Measurements from ENCODE around the gene ADTRP.

ADTRP gene

GRCh38 chr6:11811644-11812264 is 33.2 kb upstream of the ADTRP start:
- H3K27me3 ChIP-seq (ENCODE audit: control insufficient read depth, insufficient read depth, low read length): no peaks in the 10 kb centered on the region
- H2AFZ ChIP-seq: no peak overlapping the region
- no peak overlapping the region for H3K9ac ChIP-seq
- H3K27ac ChIP-seq: no peak overlapping the region
- no peak overlapping the region for H3K4me3 ChIP-seq (ENCODE audit: low read depth, low read length)
- H3K36me3 ChIP-seq (ENCODE audit: control insufficient read depth, insufficient read depth, low read length): no peaks in the 10 kb centered on the region
- H3K4me1 ChIP-seq: peaks cover 3% of the 10 kb centered on the region
- no peaks in the 10 kb centered on the region for H3K9me3 ChIP-seq (ENCODE audit: control insufficient read depth, low read length)
- no peak overlapping the region for H3K4me2 ChIP-seq (ENCODE audit: low read length)
- H3K79me2 ChIP-seq: no peaks in the 10 kb centered on the region
- TF ChIP-seq CTCF (IDR thresholded peaks at IDR 0.05): no peak

GRCh38 chr6:11810854-11811643 is 32.4 kb upstream of the ADTRP start:
- H3K79me2 ChIP-seq: no peaks in the 10 kb centered on the region
- peaks cover 3% of the 10 kb centered on the region for H3K4me1 ChIP-seq
- no peaks in the 10 kb centered on the region for H3K9me3 ChIP-seq (ENCODE audit: control insufficient read depth, low read length)
- no peak overlapping the region for H3K4me2 ChIP-seq (ENCODE audit: low read length)
- no peak overlapping the region for H3K9ac ChIP-seq
- no peak overlapping the region for H3K27ac ChIP-seq
- H3K36me3 ChIP-seq (ENCODE audit: control insufficient read depth, insufficient read depth, low read length): no peaks in the 10 kb centered on the region
- H2AFZ ChIP-seq: no peak overlapping the region
- no peak for TF ChIP-seq CTCF (IDR thresholded peaks at IDR 0.05)
- no peaks in the 10 kb centered on the region for H3K27me3 ChIP-seq (ENCODE audit: control insufficient read depth, insufficient read depth, low read length)
- H3K4me3 ChIP-seq (ENCODE audit: low read depth, low read length): no peak overlapping the region

- peaks cover 3% of the 10 kb centered on the region for H3K4me1 ChIP-seq
- H3K4me3 ChIP-seq (ENCODE audit: low read depth, low read length): no peak overlapping the region
- H3K27ac ChIP-seq: no peak overlapping the region
- H2AFZ ChIP-seq: no peak overlapping the region
- no peak overlapping the region for H3K9ac ChIP-seq
- TF ChIP-seq CTCF (IDR thresholded peaks at IDR 0.05): no peak
- no peak overlapping the region for H3K4me2 ChIP-seq (ENCODE audit: low read length)
- no peaks in the 10 kb centered on the region for H3K27me3 ChIP-seq (ENCODE audit: control insufficient read depth, insufficient read depth, low read length)
- no peaks in the 10 kb centered on the region for H3K36me3 ChIP-seq (ENCODE audit: control insufficient read depth, insufficient read depth, low read length)
- H3K79me2 ChIP-seq: no peaks in the 10 kb centered on the region
- no peaks in the 10 kb centered on the region for H3K9me3 ChIP-seq (ENCODE audit: control insufficient read depth, low read length)
Measured at GRCh38 chr6:11810039-11810541, 31.5 kb upstream of the ADTRP start.

GRCh38 chr6:11808054-11808453 is 29.5 kb upstream of the ADTRP start:
- no peak overlapping the region for H3K4me2 ChIP-seq (ENCODE audit: low read length)
- H3K4me3 ChIP-seq (ENCODE audit: low read depth, low read length): no peak overlapping the region
- H3K79me2 ChIP-seq: no peaks in the 10 kb centered on the region
- H3K9me3 ChIP-seq (ENCODE audit: control insufficient read depth, low read length): no peaks in the 10 kb centered on the region
- no peaks in the 10 kb centered on the region for H3K36me3 ChIP-seq (ENCODE audit: control insufficient read depth, insufficient read depth, low read length)
- H3K4me1 ChIP-seq: peaks cover 3% of the 10 kb centered on the region
- no peaks in the 10 kb centered on the region for H3K27me3 ChIP-seq (ENCODE audit: control insufficient read depth, insufficient read depth, low read length)
- H3K9ac ChIP-seq: no peak overlapping the region
- no peak for TF ChIP-seq CTCF (IDR thresholded peaks at IDR 0.05)
- H2AFZ ChIP-seq: no peak overlapping the region
- no peak overlapping the region for H3K27ac ChIP-seq
